HCT116 (cell line): Measurements from ENCODE around the gene ROGDI. TPM values are rescaled to one million over a fixed set of nuclear protein-coding genes. Genes with fewer than 3 reads are reported as not detected.

Source experiments
- ATAC-seq: fragments of 200-7000 bp; cut with Tn5 transposase; 2 replicates; pipeline ENCODE4 v1.9.1; 2020; ENCODE audit warnings: mild to moderate bottlenecking, moderate library complexity
- BruUV-seq: library from RNA; stranded (reverse); fragments of 400-500 nt; replicated peaks from 2 replicates; lab custom pipeline; 2021; lab: Mats Ljungman, UMichigan
- CTCF ChIA-PET: fragments of 300-600 bp; sonication (Branson Sonifier 250); formaldehyde crosslinking; loops from one replicate; lab custom pipeline; 2021; ENCODE audit warnings: antibody characterized with exemption; lab: Charles Lee
- POLR2A ChIA-PET: fragments of 300-600, 350-600 bp; sonication (Branson Sonifier 250); formaldehyde crosslinking; loops from one replicate; lab custom pipeline; 2021; ENCODE audit warnings: antibody characterized with exemption; lab: Charles Lee
- RAD21 ChIA-PET, 2 experiments: fragments of 300-600 bp; sonication (Branson Sonifier 250); formaldehyde crosslinking; loops; one replicate each; lab custom pipeline; 2023; ENCODE audit warnings: low total read pairs in 2 of 2; ENCODE audit not compliant: uncharacterized antibody in 2 of 2, unreplicated experiment in 2 of 2, low non-redundant PET in 1 of 2; lab: Charles Lee
- DNase-seq: peaks from one replicate; pipeline ENCODE4 v3.0.0-alpha.2; 2010; ENCODE audit warnings: low read depth, low spot score
- H2AFZ ChIP-seq: fragments of 200-600 bp; shearing (Covaris generic), sonication (generic); 2 replicates; pipeline ENCODE4 v1.6.1; 2017; ENCODE audit warnings: low read depth, mixed run types, mixed read lengths, antibody characterized with exemption, low read length; ENCODE audit not compliant: poor library complexity, severe bottlenecking
- H3K27ac ChIP-seq: 2 replicates; pipeline ENCODE4 v1.5.1; 2012; ENCODE audit warnings: low read depth, low read length
- H3K27me3 ChIP-seq: fragments of 200-600 bp; sonication (generic); 2 replicates; pipeline ENCODE4 v1.6.1; 2016; ENCODE audit warnings: mixed run types, low read length, mixed read lengths; ENCODE audit not compliant: insufficient read depth
- H3K36me3 ChIP-seq, 2 experiments: fragments of 200-500 bp in 1 of 2; fragments of 200-600 bp in 1 of 2; sonication (Bioruptor generic) in 1 of 2; sonication (generic) in 1 of 2; 2 replicates each; pipeline versions ENCODE4 v1.5.1 to v1.6.1; 2014 to 2016; ENCODE audit warnings: low read length in 2 of 2, inconsistent platforms in 1 of 2, mixed read lengths in 1 of 2, mixed run types in 1 of 2; ENCODE audit not compliant: insufficient read depth in 2 of 2, control insufficient read depth in 1 of 2
- H3K4me1 ChIP-seq, 2 experiments: fragments of 200-600 bp in 1 of 2; sonication (generic) in 1 of 2; 2 replicates each; pipeline versions ENCODE4 v1.5.1 to v1.6.1; 2012 to 2017; ENCODE audit warnings: low read length in 2 of 2, inconsistent platforms in 1 of 2, mild to moderate bottlenecking in 1 of 2, mixed read lengths in 1 of 2, mixed run types in 1 of 2, moderate library complexity in 1 of 2; ENCODE audit not compliant: insufficient read depth in 2 of 2, control insufficient read depth in 1 of 2
- H3K4me2 ChIP-seq: fragments of 200-600 bp; sonication (generic); 2 replicates; pipeline ENCODE4 v1.6.1; 2017; ENCODE audit warnings: mixed run types, low read length, mixed read lengths
- H3K4me3 ChIP-seq, 2 experiments: fragments of 200-600 bp in 1 of 2; sonication (generic) in 1 of 2; replicated peaks in 1 of 2; 2 replicates each; pipeline ENCODE4 v1.5.1; 2011 to 2016; ENCODE audit warnings: low read length in 2 of 2, control low read depth in 1 of 2, low read depth in 1 of 2, mild to moderate bottlenecking in 1 of 2, mixed read lengths in 1 of 2, mixed run types in 1 of 2
- H3K79me2 ChIP-seq: fragments of 200-600 bp; sonication (generic); 2 replicates; pipeline ENCODE4 v1.6.1; 2017; ENCODE audit warnings: mild to moderate bottlenecking, mixed run types, low read length, moderate library complexity, mixed read lengths; ENCODE audit not compliant: insufficient read depth
- H3K9ac ChIP-seq: fragments of 200-600 bp; sonication (generic); 2 replicates; pipeline ENCODE4 v1.6.1; 2016; ENCODE audit warnings: low read length, mixed read lengths
- H3K9me2 ChIP-seq: fragments of 200-600 bp; sonication (generic), shearing (Covaris generic); 2 replicates; pipeline ENCODE4 v1.6.1; 2017; ENCODE audit warnings: mixed run types, mild to moderate bottlenecking, moderate library complexity; ENCODE audit not compliant: insufficient read depth
- H3K9me3 ChIP-seq, 2 experiments: fragments of 200-500 bp in 1 of 2; fragments of 200-600 bp in 1 of 2; sonication (Bioruptor generic) in 1 of 2; sonication (generic) in 1 of 2; 2 replicates each; pipeline ENCODE4 v1.6.1; 2014 to 2017; ENCODE audit warnings: low read length in 2 of 2, mixed read lengths in 2 of 2, inconsistent platforms in 1 of 2, low read depth in 1 of 2, mild to moderate bottlenecking in 1 of 2, mixed run types in 1 of 2, moderate library complexity in 1 of 2; ENCODE audit not compliant: control insufficient read depth in 1 of 2, insufficient read depth in 1 of 2
- H4K20me1 ChIP-seq: fragments of 200-600 bp; sonication (generic), shearing (Covaris generic); 2 replicates; pipeline ENCODE4 v1.6.1; 2017; ENCODE audit warnings: mixed run types, mild to moderate bottlenecking, moderate library complexity; ENCODE audit not compliant: insufficient read depth
- ATF3 ChIP-seq: IDR thresholded peaks from 2 replicates; pipeline ENCODE4 v1.6.1; 2012
- EGR1 ChIP-seq: IDR thresholded peaks from 2 replicates; pipeline ENCODE4 v1.6.1; 2012; ENCODE audit warnings: low read depth
- ELF1 ChIP-seq: IDR thresholded peaks from 2 replicates; pipeline ENCODE4 v1.6.1; 2012; ENCODE audit warnings: low read depth, borderline replicate concordance
- EZH2 ChIP-seq: fragments of 200-600 bp; sonication (generic); IDR thresholded peaks from 2 replicates; pipeline ENCODE4 v1.6.1; 2017; ENCODE audit warnings: antibody characterized with exemption, mixed run types
- JUND ChIP-seq: IDR thresholded peaks from 2 replicates; pipeline ENCODE4 v1.6.1; 2012
- POLR2AphosphoS5 ChIP-seq: IDR thresholded peaks from 2 replicates; pipeline ENCODE4 v1.6.1; 2011; ENCODE audit warnings: mild to moderate bottlenecking, low read depth, low read length, moderate library complexity
- RAD21 ChIP-seq: IDR thresholded peaks from 2 replicates; pipeline ENCODE4 v1.6.1; 2012; ENCODE audit warnings: low read depth, mild to moderate bottlenecking
- REST ChIP-seq: IDR thresholded peaks from 2 replicates; pipeline ENCODE4 v1.6.1; 2012; ENCODE audit warnings: low read depth
- SRF ChIP-seq: IDR thresholded peaks from 2 replicates; pipeline ENCODE4 v1.6.1; 2012; ENCODE audit warnings: low read depth
- YY1 ChIP-seq: IDR thresholded peaks from 2 replicates; pipeline ENCODE4 v1.6.1; 2011; ENCODE audit warnings: low read length, low read depth, moderate library complexity, mild to moderate bottlenecking; ENCODE audit not compliant: insufficient replicate concordance; ENCODE audit errors: extremely low read depth
- ZBTB33 ChIP-seq: IDR thresholded peaks from 2 replicates; pipeline ENCODE4 v1.6.1; 2011; ENCODE audit warnings: mild to moderate bottlenecking, low read length, moderate library complexity; ENCODE audit not compliant: insufficient replicate concordance; ENCODE audit errors: extremely low read depth
- intact Hi-C: fragments of 100-400 bp; cut with micrococcal nuclease; formaldehyde crosslinking; loops from 2 replicates; pipeline ENCODE4 v1.10.0; 2022
- total RNA-seq: library from RNA; stranded (reverse); gene quantifications from one replicate; pipeline ENCODE4 v1.2.1, GENCODE V29; 2021; ENCODE audit not compliant: unreplicated experiment
- TF ChIP-seq, protein P1 (sequence below): IDR thresholded peaks from 2 replicates; pipeline ENCODE4 v1.6.1; 2012

ROGDI gene
- total RNA-seq, 1 experiment from 2014 or later = 20.1 TPM

DNA sequence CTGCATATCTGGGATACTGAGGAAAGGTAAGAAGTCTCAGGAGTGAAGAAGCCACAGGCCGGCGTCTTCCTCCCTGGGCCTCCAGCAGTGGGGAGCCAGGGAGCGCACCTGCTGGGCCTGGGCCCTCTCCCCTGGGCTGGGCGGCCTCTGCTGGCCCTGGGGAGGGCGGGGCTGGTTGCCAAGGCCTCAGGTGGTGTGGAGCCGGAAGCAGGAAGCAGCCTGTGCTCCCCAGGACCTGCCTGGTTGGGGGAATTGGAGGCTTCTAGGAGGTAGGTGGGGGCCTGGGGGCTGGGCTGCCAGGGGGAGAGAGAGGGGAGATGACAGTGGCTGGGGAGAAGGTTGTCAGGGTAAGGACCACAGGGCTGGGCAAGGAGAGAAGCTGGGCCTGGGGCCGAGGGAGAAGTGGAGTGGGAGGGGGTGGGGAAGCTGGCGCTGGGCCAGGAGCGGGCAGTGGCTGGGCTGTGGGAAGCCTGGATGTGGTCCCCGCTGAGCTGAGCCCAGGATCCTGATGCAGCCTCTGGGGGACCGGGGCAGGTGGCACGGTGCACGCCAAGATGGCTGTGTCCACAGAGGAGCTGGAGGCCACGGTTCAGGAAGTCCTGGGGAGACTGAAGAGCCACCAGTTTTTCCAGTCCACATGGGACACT is 7.1 kb downstream of the ROGDI start, which contains the start of gene SMIM22:
Gene SMIM22 (plus strand): TSS at position 189 of the 647 bp plus-strand sequence. CDS start 366 bp downstream, at position 555.
- Histone ChIP-seq H3K4me1 (peaks cover 2% of the 10 kb centered on the region in 2 experiments), H4K20me1 (no peaks in the 10 kb centered on the region), H3K9ac (no peak within 1 kb of the TSS), H2AFZ (no peak within 1 kb of the TSS)
- TF ChIP-seq EGR1 = no peak
- TF ChIP-seq SRF = no peak
- no peak for TF ChIP-seq ZBTB33
- no peak for TF ChIP-seq ELF1
- TF ChIP-seq, protein P1, sequence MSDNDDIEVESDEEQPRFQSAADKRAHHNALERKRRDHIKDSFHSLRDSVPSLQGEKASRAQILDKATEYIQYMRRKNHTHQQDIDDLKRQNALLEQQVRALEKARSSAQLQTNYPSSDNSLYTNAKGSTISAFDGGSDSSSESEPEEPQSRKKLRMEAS = no peak
- no peak for TF ChIP-seq JUND
- no peak for TF ChIP-seq RAD21
- no peak for TF ChIP-seq EZH2
- no peak for TF ChIP-seq ATF3
- TF ChIP-seq YY1 = no peak
- no peak for TF ChIP-seq POLR2AphosphoS5
- TF ChIP-seq REST = no peak
- TF ChIP-seq, all 23 proteins: peak for 0
- no TSS peak for BruUV-seq
- CTCF ChIA-PET = no interaction called here
- Histone ChIP-seq H3K4me3 (no peak within 1 kb of the TSS), H3K36me3 (no peaks in the 10 kb centered on the region), H3K9me3 (no peaks in the 10 kb centered on the region), H3K9me2 (no peaks in the 10 kb centered on the region), H3K4me2 (no peak within 1 kb of the TSS), H3K27me3 (no peaks in the 10 kb centered on the region), H3K27ac (no peak within 1 kb of the TSS; the same call in 1 of the 2 replicates), H3K79me2 (no peaks in the 10 kb centered on the region)
- POLR2A ChIA-PET = no interaction called here
- RAD21 ChIA-PET = no interaction called here
- peak; percentile 35; the same call in 1 of the 2 replicates for ATAC-seq
- intact Hi-C loops = no loop called here
- DNase-seq = no peak
